Measurements from ENCODE around the gene PCDH11Y.
"Not testable (repeated sequence)": the region's sequence is repeated elsewhere in the genome, so short reads cannot be mapped to it uniquely, and the experiment has no call there.

DNA sequence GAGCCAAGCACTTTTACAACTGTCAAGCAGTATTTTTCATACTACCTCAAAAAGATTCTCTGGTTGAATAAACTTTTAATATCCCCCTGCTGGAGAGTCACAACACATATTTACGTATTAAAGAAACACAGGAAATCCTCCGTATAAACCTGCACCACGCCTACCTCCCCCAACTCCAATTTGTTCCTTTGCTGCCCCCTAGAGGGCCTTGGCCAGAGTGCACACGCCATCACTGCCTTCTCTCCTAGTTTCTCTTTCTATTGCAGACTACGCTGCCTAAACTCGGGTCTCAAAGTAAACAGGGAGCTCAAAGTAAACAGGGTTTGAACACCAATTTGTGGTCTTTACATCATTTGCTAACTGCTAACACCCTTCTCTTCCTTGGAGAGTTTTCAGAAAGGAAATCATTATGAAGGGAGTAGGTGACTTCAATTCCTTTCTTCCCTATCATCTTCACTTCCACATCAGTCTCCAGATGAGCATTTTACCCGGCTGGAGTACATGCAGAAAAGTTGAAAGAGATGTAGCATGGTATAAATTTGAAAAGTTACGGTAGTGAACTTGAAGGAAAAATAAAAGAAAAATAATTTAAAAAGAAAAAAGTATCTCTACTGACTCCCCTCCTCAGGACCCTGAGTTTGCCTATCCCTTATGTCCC, 8.2 kb upstream of the PCDH11Y start:
- not testable (repeated sequence) for TF ChIP-seq EZH2 (IDR thresholded peaks at IDR 0.05; ENCODE audit: low read depth, unreplicated experiment)
- TF ChIP-seq, protein P1, sequence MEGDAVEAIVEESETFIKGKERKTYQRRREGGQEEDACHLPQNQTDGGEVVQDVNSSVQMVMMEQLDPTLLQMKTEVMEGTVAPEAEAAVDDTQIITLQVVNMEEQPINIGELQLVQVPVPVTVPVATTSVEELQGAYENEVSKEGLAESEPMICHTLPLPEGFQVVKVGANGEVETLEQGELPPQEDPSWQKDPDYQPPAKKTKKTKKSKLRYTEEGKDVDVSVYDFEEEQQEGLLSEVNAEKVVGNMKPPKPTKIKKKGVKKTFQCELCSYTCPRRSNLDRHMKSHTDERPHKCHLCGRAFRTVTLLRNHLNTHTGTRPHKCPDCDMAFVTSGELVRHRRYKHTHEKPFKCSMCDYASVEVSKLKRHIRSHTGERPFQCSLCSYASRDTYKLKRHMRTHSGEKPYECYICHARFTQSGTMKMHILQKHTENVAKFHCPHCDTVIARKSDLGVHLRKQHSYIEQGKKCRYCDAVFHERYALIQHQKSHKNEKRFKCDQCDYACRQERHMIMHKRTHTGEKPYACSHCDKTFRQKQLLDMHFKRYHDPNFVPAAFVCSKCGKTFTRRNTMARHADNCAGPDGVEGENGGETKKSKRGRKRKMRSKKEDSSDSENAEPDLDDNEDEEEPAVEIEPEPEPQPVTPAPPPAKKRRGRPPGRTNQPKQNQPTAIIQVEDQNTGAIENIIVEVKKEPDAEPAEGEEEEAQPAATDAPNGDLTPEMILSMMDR (conservative IDR thresholded peaks at IDR 0.05; ENCODE audit: low read depth in 2 of 2) = not testable (repeated sequence)
